ENCODE results near the gene FOXRED2. TPM values are rescaled to one million over a fixed set of nuclear protein-coding genes. Genes with fewer than 3 reads are reported as not detected.

The FOXRED2 gene
- total RNA-seq, 2 donors from 2014 or later, result 3.7 to 5.7 TPM

DNA sequence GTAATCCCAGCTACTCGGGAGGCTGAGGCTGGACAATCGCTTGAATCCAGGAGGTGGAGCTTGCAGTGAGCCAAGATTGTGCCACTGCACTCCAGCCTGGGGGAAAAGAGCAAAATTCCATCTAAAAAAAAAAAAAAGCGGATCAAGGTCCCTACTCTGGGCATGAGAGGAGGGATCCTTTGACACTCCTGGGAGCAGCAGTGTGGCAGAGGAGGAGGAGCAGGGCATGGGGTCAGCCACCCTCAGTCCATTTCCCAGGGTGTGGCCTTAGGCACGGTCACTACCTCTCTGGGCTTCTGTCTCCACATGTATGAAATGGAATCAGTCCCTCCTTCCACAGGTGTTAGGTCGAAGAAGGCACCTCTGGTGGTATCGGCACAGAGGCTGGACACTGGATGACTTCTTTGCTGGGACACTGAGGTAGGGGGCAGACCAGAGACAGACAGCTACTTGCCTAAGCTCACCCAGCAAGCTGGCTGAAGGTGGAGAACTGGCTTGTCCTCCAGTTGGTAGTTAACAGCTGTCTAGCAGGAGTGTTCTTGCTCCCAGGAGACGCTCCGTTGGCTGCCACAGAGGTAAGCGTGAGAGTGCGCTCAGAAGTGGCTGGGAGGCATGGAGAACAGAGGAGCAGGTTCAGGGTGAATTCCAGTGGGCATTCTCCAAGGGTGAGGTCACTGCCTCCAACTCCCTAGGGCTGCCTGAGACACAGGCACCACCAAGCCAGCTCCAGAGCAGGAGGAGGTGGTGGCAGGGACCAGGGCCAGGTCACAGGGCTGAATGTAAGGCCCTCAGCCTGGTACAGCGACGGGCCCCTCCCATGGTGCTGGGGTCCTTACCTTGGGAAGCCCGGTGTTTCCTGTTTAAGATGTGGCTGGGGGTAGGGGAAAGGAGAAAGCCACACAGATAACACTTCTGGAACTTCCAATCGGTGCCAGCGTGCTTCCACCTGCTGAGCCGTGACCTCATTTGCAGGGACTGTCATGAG lies 44.9 kb downstream of the FOXRED2 start:
- Histone ChIP-seq H3K9me3 (no peaks in the 10 kb centered on the region), H3K27me3 (no peaks in the 10 kb centered on the region), H3K4me1 (peaks cover 0 to 78% of the 10 kb centered on the region in 2 donors), H3K27ac (peak overlapping the region; percentile 86 to 94), H3K36me3 (no peaks in the 10 kb centered on the region), H3K4me3 (no peak overlapping the region)
- TF ChIP-seq CTCF (IDR thresholded peaks at IDR 0.05), result no peak
- no peak for DNase-seq (ENCODE audit: low spot score)

GRCh38 chr22:36460202-36460601 lies 46.6 kb downstream of the FOXRED2 start:
- TF ChIP-seq CTCF (IDR thresholded peaks at IDR 0.05), result no peak
- Histone ChIP-seq H3K36me3 (no peaks in the 10 kb centered on the region), H3K9me3 (no peaks in the 10 kb centered on the region), H3K27me3 (no peaks in the 10 kb centered on the region), H3K4me1 (peaks cover 0 to 68% of the 10 kb centered on the region in 2 donors), H3K27ac (peak overlapping the region in 1 of 2 donors; percentile 86), H3K4me3 (no peak overlapping the region)
- DNase-seq (ENCODE audit: low spot score), result no peak

GRCh38 chr22:36457688-36458450 lies 49.0 kb downstream of the FOXRED2 start:
- no peaks in the 10 kb centered on the region for H3K36me3 ChIP-seq
- no peak for TF ChIP-seq CTCF (IDR thresholded peaks at IDR 0.05)
- H3K4me3 ChIP-seq, result no peak overlapping the region
- H3K9me3 ChIP-seq, result no peaks in the 10 kb centered on the region
- H3K27ac ChIP-seq, result peak overlapping the region; percentile 89 to 95
- H3K4me1 ChIP-seq, result peaks cover 0 to 63% of the 10 kb centered on the region in 2 donors
- H3K27me3 ChIP-seq, result no peaks in the 10 kb centered on the region
- no peak for DNase-seq (ENCODE audit: low spot score)

DNA sequence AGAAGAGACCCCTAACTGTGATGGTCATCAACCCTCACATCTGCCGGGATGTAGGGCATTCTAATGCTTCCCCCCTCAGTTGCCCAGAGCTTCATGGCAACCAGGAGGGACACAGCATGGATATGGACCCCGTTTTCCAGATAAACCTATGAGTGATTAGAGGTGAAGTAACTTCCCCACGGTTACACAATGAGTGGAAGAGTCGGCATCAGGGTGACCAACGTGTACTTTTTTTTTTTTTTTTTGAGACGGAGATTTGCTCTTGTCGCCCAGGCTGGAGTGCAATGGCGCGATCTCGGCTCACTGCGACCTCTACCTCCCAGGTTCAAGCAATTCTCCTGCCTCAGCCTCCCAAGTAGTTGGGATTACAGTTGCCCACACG lies 50.4 kb downstream of the FOXRED2 start:
- no peak for DNase-seq (ENCODE audit: low spot score)
- Histone ChIP-seq H3K4me3 (no peak overlapping the region), H3K27ac (peak overlapping the region; percentile 89 to 95), H3K27me3 (no peaks in the 10 kb centered on the region), H3K4me1 (peaks cover 0 to 63% of the 10 kb centered on the region in 2 donors), H3K36me3 (no peaks in the 10 kb centered on the region), H3K9me3 (no peaks in the 10 kb centered on the region)
- no peak for TF ChIP-seq CTCF (IDR thresholded peaks at IDR 0.05)

DNA sequence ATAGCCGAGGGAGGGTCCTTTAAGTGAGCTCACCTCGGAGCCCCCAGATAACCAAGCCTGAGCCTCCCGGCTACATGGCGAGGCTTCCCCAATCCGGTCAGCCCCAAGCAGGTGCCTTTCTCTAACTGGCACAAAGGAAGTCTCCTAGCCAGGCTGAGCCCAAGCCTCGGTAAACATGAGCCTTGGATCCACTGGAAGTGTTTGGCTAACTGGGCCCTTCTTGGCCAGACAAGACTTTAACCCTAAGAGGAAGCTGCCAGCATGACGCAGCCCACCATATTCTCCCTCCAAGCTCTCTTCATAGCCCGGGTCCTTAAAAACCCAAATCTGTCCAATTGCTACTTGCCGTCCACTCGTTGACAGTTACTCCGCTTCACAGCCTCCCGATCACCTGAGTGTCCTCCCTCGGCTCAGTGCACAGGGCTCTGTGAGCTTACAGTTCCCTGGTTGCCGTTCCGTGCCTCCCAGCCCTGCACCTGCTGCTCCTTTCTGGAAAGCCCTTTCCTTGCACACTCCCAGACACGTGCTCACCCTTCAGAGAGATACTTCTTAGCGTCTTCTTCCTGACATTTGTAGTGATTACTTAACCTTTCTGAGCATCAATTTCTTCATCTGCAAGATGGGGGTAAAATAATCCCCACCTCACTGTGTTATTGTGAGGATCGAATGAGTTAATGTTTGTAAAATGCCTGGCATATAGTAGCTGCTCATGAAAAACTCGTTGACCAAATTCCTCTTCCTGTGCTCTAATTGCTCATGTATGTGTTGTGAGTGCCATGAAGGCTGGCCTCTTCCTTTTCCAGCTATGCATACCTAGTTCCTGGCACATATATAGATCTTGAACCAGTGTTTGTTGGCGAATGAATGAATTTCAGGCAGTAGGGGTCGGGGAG lies 51.0 kb downstream of the FOXRED2 start:
- Histone ChIP-seq H3K4me1 (peaks cover 0 to 63% of the 10 kb centered on the region in 2 donors), H3K27me3 (no peaks in the 10 kb centered on the region), H3K9me3 (no peaks in the 10 kb centered on the region), H3K36me3 (no peaks in the 10 kb centered on the region), H3K27ac (peak overlapping the region; percentile 89 to 95), H3K4me3 (peak overlapping the region in 1 of 2 donors; percentile 56)
- no peak for DNase-seq (ENCODE audit: low spot score)
- TF ChIP-seq CTCF (IDR thresholded peaks at IDR 0.05), result no peak
